HCT116 (cell line): ENCODE measurements around the gene RGS6. TPM values are rescaled to one million over a fixed set of nuclear protein-coding genes. Genes with fewer than 3 reads are reported as not detected.
A peak's percentile ranks its signal among the peaks of the same experiment; 100 is the strongest.

ENCODE experiments used
- ATAC-seq: fragments of 200-7000 bp; cut with Tn5 transposase; 2 replicates; pipeline ENCODE4 v1.9.1; 2020; ENCODE audit warnings: mild to moderate bottlenecking, moderate library complexity
- BruUV-seq: library from RNA; stranded (reverse); fragments of 400-500 nt; replicated peaks from 2 replicates; lab custom pipeline; 2021; lab: Mats Ljungman, UMichigan
- CTCF ChIA-PET: fragments of 300-600 bp; sonication (Branson Sonifier 250); formaldehyde crosslinking; loops from one replicate; lab custom pipeline; 2021; ENCODE audit warnings: antibody characterized with exemption; lab: Charles Lee
- POLR2A ChIA-PET: fragments of 300-600, 350-600 bp; sonication (Branson Sonifier 250); formaldehyde crosslinking; loops from one replicate; lab custom pipeline; 2021; ENCODE audit warnings: antibody characterized with exemption; lab: Charles Lee
- RAD21 ChIA-PET, 2 experiments: fragments of 300-600 bp; sonication (Branson Sonifier 250); formaldehyde crosslinking; loops; one replicate each; lab custom pipeline; 2023; ENCODE audit warnings: low total read pairs in 2 of 2; ENCODE audit not compliant: uncharacterized antibody in 2 of 2, unreplicated experiment in 2 of 2, low non-redundant PET in 1 of 2; lab: Charles Lee
- DNase-seq: peaks from one replicate; pipeline ENCODE4 v3.0.0-alpha.2; 2010; ENCODE audit warnings: low read depth, low spot score
- H2AFZ ChIP-seq: fragments of 200-600 bp; shearing (Covaris generic), sonication (generic); 2 replicates; pipeline ENCODE4 v1.6.1; 2017; ENCODE audit warnings: low read depth, mixed run types, mixed read lengths, antibody characterized with exemption, low read length; ENCODE audit not compliant: poor library complexity, severe bottlenecking
- H3K27ac ChIP-seq: 2 replicates; pipeline ENCODE4 v1.5.1; 2012; ENCODE audit warnings: low read depth, low read length
- H3K27me3 ChIP-seq: fragments of 200-600 bp; sonication (generic); 2 replicates; pipeline ENCODE4 v1.6.1; 2016; ENCODE audit warnings: mixed run types, low read length, mixed read lengths; ENCODE audit not compliant: insufficient read depth
- H3K36me3 ChIP-seq, 2 experiments: fragments of 200-500 bp in 1 of 2; fragments of 200-600 bp in 1 of 2; sonication (Bioruptor generic) in 1 of 2; sonication (generic) in 1 of 2; 2 replicates each; pipeline versions ENCODE4 v1.5.1 to v1.6.1; 2014 to 2016; ENCODE audit warnings: low read length in 2 of 2, inconsistent platforms in 1 of 2, mixed read lengths in 1 of 2, mixed run types in 1 of 2; ENCODE audit not compliant: insufficient read depth in 2 of 2, control insufficient read depth in 1 of 2
- H3K4me1 ChIP-seq, 2 experiments: fragments of 200-600 bp in 1 of 2; sonication (generic) in 1 of 2; 2 replicates each; pipeline versions ENCODE4 v1.5.1 to v1.6.1; 2012 to 2017; ENCODE audit warnings: low read length in 2 of 2, inconsistent platforms in 1 of 2, mild to moderate bottlenecking in 1 of 2, mixed read lengths in 1 of 2, mixed run types in 1 of 2, moderate library complexity in 1 of 2; ENCODE audit not compliant: insufficient read depth in 2 of 2, control insufficient read depth in 1 of 2
- H3K4me2 ChIP-seq: fragments of 200-600 bp; sonication (generic); 2 replicates; pipeline ENCODE4 v1.6.1; 2017; ENCODE audit warnings: mixed run types, low read length, mixed read lengths
- H3K4me3 ChIP-seq, 2 experiments: fragments of 200-600 bp in 1 of 2; sonication (generic) in 1 of 2; replicated peaks in 1 of 2; 2 replicates each; pipeline ENCODE4 v1.5.1; 2011 to 2016; ENCODE audit warnings: low read length in 2 of 2, control low read depth in 1 of 2, low read depth in 1 of 2, mild to moderate bottlenecking in 1 of 2, mixed read lengths in 1 of 2, mixed run types in 1 of 2
- H3K79me2 ChIP-seq: fragments of 200-600 bp; sonication (generic); 2 replicates; pipeline ENCODE4 v1.6.1; 2017; ENCODE audit warnings: mild to moderate bottlenecking, mixed run types, low read length, moderate library complexity, mixed read lengths; ENCODE audit not compliant: insufficient read depth
- H3K9ac ChIP-seq: fragments of 200-600 bp; sonication (generic); 2 replicates; pipeline ENCODE4 v1.6.1; 2016; ENCODE audit warnings: low read length, mixed read lengths
- H3K9me2 ChIP-seq: fragments of 200-600 bp; sonication (generic), shearing (Covaris generic); 2 replicates; pipeline ENCODE4 v1.6.1; 2017; ENCODE audit warnings: mixed run types, mild to moderate bottlenecking, moderate library complexity; ENCODE audit not compliant: insufficient read depth
- H3K9me3 ChIP-seq, 2 experiments: fragments of 200-500 bp in 1 of 2; fragments of 200-600 bp in 1 of 2; sonication (Bioruptor generic) in 1 of 2; sonication (generic) in 1 of 2; 2 replicates each; pipeline ENCODE4 v1.6.1; 2014 to 2017; ENCODE audit warnings: low read length in 2 of 2, mixed read lengths in 2 of 2, inconsistent platforms in 1 of 2, low read depth in 1 of 2, mild to moderate bottlenecking in 1 of 2, mixed run types in 1 of 2, moderate library complexity in 1 of 2; ENCODE audit not compliant: control insufficient read depth in 1 of 2, insufficient read depth in 1 of 2
- H4K20me1 ChIP-seq: fragments of 200-600 bp; sonication (generic), shearing (Covaris generic); 2 replicates; pipeline ENCODE4 v1.6.1; 2017; ENCODE audit warnings: mixed run types, mild to moderate bottlenecking, moderate library complexity; ENCODE audit not compliant: insufficient read depth
- CEBPB ChIP-seq: IDR thresholded peaks from 2 replicates; pipeline ENCODE4 v1.6.1; 2012; ENCODE audit warnings: low read depth
- ELF1 ChIP-seq: IDR thresholded peaks from 2 replicates; pipeline ENCODE4 v1.6.1; 2012; ENCODE audit warnings: low read depth, borderline replicate concordance
- EZH2phosphoT487 ChIP-seq: fragments of 200-600 bp; IDR thresholded peaks from 2 replicates; pipeline ENCODE4 v1.6.1; 2018; ENCODE audit warnings: antibody characterized with exemption, borderline replicate concordance
- FOSL1 ChIP-seq: IDR thresholded peaks from 2 replicates; pipeline ENCODE4 v1.6.1; 2012; ENCODE audit warnings: low read depth
- JUND ChIP-seq: IDR thresholded peaks from 2 replicates; pipeline ENCODE4 v1.6.1; 2012
- POLR2AphosphoS5 ChIP-seq: IDR thresholded peaks from 2 replicates; pipeline ENCODE4 v1.6.1; 2011; ENCODE audit warnings: mild to moderate bottlenecking, low read depth, low read length, moderate library complexity
- RAD21 ChIP-seq: IDR thresholded peaks from 2 replicates; pipeline ENCODE4 v1.6.1; 2012; ENCODE audit warnings: low read depth, mild to moderate bottlenecking
- REST ChIP-seq: IDR thresholded peaks from 2 replicates; pipeline ENCODE4 v1.6.1; 2012; ENCODE audit warnings: low read depth
- SIN3A ChIP-seq: IDR thresholded peaks from 2 replicates; pipeline ENCODE4 v1.6.1; 2012; ENCODE audit warnings: low read depth
- SRF ChIP-seq: IDR thresholded peaks from 2 replicates; pipeline ENCODE4 v1.6.1; 2012; ENCODE audit warnings: low read depth
- YY1 ChIP-seq: IDR thresholded peaks from 2 replicates; pipeline ENCODE4 v1.6.1; 2011; ENCODE audit warnings: low read length, low read depth, moderate library complexity, mild to moderate bottlenecking; ENCODE audit not compliant: insufficient replicate concordance; ENCODE audit errors: extremely low read depth
- ZBTB33 ChIP-seq: IDR thresholded peaks from 2 replicates; pipeline ENCODE4 v1.6.1; 2011; ENCODE audit warnings: mild to moderate bottlenecking, low read length, moderate library complexity; ENCODE audit not compliant: insufficient replicate concordance; ENCODE audit errors: extremely low read depth
- ZNF274 ChIP-seq: fragments of 200-500 bp; sonication (Bioruptor generic); IDR thresholded peaks from 2 replicates; pipeline ENCODE4 v1.6.1; 2014; ENCODE audit warnings: mild to moderate bottlenecking, low read depth, low read length, inconsistent platforms
- intact Hi-C: fragments of 100-400 bp; cut with micrococcal nuclease; formaldehyde crosslinking; loops from 2 replicates; pipeline ENCODE4 v1.10.0; 2022
- total RNA-seq: library from RNA; stranded (reverse); gene quantifications from one replicate; pipeline ENCODE4 v1.2.1, GENCODE V29; 2021; ENCODE audit not compliant: unreplicated experiment

RGS6 gene
- total RNA-seq, 1 experiment from 2014 or later, result 4.7 TPM

GRCh38 chr14:72290241-72290640 lies 358.0 kb downstream of the RGS6 start:
- POLR2A ChIA-PET, result no interaction called here
- ATAC-seq, result no peak

GRCh38 chr14:72291908-72292688 lies 359.9 kb downstream of the RGS6 start:
- no peak overlapping the region for H3K9ac ChIP-seq
- no peaks in the 10 kb centered on the region for H3K4me1 ChIP-seq
- no peak overlapping the region for H3K27ac ChIP-seq
- H3K9me2 ChIP-seq, result no peaks in the 10 kb centered on the region
- BruUV-seq, result no TSS peak
- H2AFZ ChIP-seq, result no peak overlapping the region
- no peaks in the 10 kb centered on the region for H3K79me2 ChIP-seq
- DNase-seq, result peak; percentile 15
- POLR2A ChIA-PET, result no interaction called here
- no peaks in the 10 kb centered on the region for H3K36me3 ChIP-seq
- ATAC-seq, result peak; percentile 72
- CTCF ChIA-PET, result interaction anchor here (0.7 to 1.6 kb wide), 2 partner anchors 268 to 572 kb away, joined by 3 to 7 read pairs; no protein-coding TSS in a partner anchor
- intact Hi-C loops, result loop anchor here (1.0 to 2.0 kb wide), 3 partner anchors 269 to 571 kb away; partner anchors contain the start of gene RGS6
- 0 out of 4 replicates have a peak, but pooled peaks cover 0 to 3% of the 10 kb centered on the region in 2 experiments for H3K9me3 ChIP-seq
- no peak overlapping the region for H3K4me3 ChIP-seq
- H4K20me1 ChIP-seq, result no peaks in the 10 kb centered on the region; the same call in 1 of the 2 replicates
- RAD21 ChIA-PET, result no interaction called here
- 0 out of 2 replicates have a peak, but pooled peaks cover 3% of the 10 kb centered on the region for H3K27me3 ChIP-seq
- no peak overlapping the region for H3K4me2 ChIP-seq
- TF ChIP-seq JUND (no peak), POLR2AphosphoS5 (no peak), RAD21 (peak; percentile 78), FOSL1 (no peak), YY1 (no peak), SRF (no peak), ZBTB33 (no peak), ELF1 (no peak), CEBPB (no peak), SIN3A (no peak), ZNF274 (no peak), REST (no peak), EZH2phosphoT487 (no peak)

More at GRCh38 chr14:72290241-72290640, 358.0 kb downstream of the RGS6 start:
- Histone ChIP-seq H3K4me1 (no peaks in the 10 kb centered on the region), H3K4me3 (no peak overlapping the region), H2AFZ (no peak overlapping the region), H3K27me3 (0 out of 2 replicates have a peak, but pooled peaks cover 3% of the 10 kb centered on the region), H3K79me2 (no peaks in the 10 kb centered on the region), H3K9me3 (peaks cover 0 to 5% of the 10 kb centered on the region in 2 experiments; a peak in 1 of 4 replicates), H3K4me2 (no peak overlapping the region), H3K27ac (no peak overlapping the region), H3K36me3 (no peaks in the 10 kb centered on the region), H3K9ac (no peak overlapping the region), H3K9me2 (no peaks in the 10 kb centered on the region), H4K20me1 (no peaks in the 10 kb centered on the region; the same call in 1 of the 2 replicates)
- TF ChIP-seq SIN3A, result no peak
- intact Hi-C loops, result no loop called here
- DNase-seq, result no peak
- BruUV-seq, result no TSS peak
- CTCF ChIA-PET, result no interaction called here
- RAD21 ChIA-PET, result no interaction called here
